Kidney (tissue), 14 donors: ENCODE measurements around the gene BSCL2. TPM values are rescaled to one million over a fixed set of nuclear protein-coding genes. Genes with fewer than 3 reads are reported as not detected.

Experiments used
- DNase-seq, 5 donors: peaks; one replicate each; pipeline ENCODE4 v3.0.0-alpha.2; 2013 to 2020
- FAIRE-seq: peaks from 2 replicates; lab custom pipeline; 2012; peaks lifted over from hg19 to GRCh38; lab: Jason Lieb, UNC
- H3K27ac ChIP-seq, 2 donors: one replicate each; pipeline ENCODE4 v1.7.0; 2013; ENCODE audit warnings: low read depth in 2 of 2, low read length in 2 of 2, inconsistent platforms in 1 of 2
- H3K27me3 ChIP-seq: one replicate; pipeline ENCODE4 v1.7.1; 2013; ENCODE audit warnings: low read length, inconsistent platforms; ENCODE audit not compliant: control insufficient read depth, insufficient read depth
- H3K36me3 ChIP-seq, 3 donors: one replicate each; pipeline versions ENCODE4 v1.7.0 to v1.7.1; 2013; ENCODE audit warnings: low read length in 3 of 3, control low read depth in 1 of 3, inconsistent platforms in 1 of 3; ENCODE audit not compliant: insufficient read depth in 3 of 3, control insufficient read depth in 2 of 3
- H3K4me1 ChIP-seq, 3 donors: one replicate each; pipeline versions ENCODE4 v1.7.0 to v1.7.1; 2013; ENCODE audit warnings: low read length in 3 of 3, inconsistent platforms in 1 of 3, low read depth in 1 of 3; ENCODE audit not compliant: control insufficient read depth in 2 of 3, insufficient read depth in 2 of 3
- H3K4me3 ChIP-seq, 3 donors: one replicate each; pipeline versions ENCODE4 v1.7.0 to v1.8.1; 2013; ENCODE audit warnings: low read length in 3 of 3, control low read depth in 1 of 3, inconsistent platforms in 1 of 3
- H3K9ac ChIP-seq, 3 donors: one replicate each; pipeline versions ENCODE4 v1.7.0 to v1.7.1; 2013; ENCODE audit warnings: low read length in 3 of 3, control low read depth in 1 of 3, inconsistent platforms in 1 of 3
- H3K9me3 ChIP-seq, 3 donors: one replicate each; pipeline versions ENCODE4 v1.7.0 to v1.7.1; 2013; ENCODE audit warnings: low read length in 3 of 3, control low read depth in 1 of 3, inconsistent platforms in 1 of 3; ENCODE audit not compliant: control insufficient read depth in 2 of 3, insufficient read depth in 1 of 3
- intact Hi-C: fragments of 100-400 bp; cut with DNase I; formaldehyde crosslinking; loops from one replicate; pipeline ENCODE4 v1.11.1; 2022
- polyA plus RNA-seq: library from polyadenylated mRNA; stranded (reverse); fragments of 350-450 nt; fragmentation: Illumina TruSeq; extraction: RNeasy Lipid Tissue Mini Kit (QIAGEN cat#74804); gene quantifications from one replicate; pipeline ENCODE4 v1.2.3, GENCODE V29; 2014; ENCODE audit warnings: low read depth, low replicate concordance; ENCODE audit not compliant: insufficient read depth
- total RNA-seq: library from RNA; stranded (reverse); fragmentation: NEBNext Ultra II Directional; extraction: Animal tissue kit (Norgen Biotek cat#: 25700); gene quantifications from one replicate; pipeline ENCODE4 v1.2.1, GENCODE V29; 2021
- TF ChIP-seq, protein P1 (sequence below): IDR thresholded peaks from 3 replicates; pipeline ENCODE4 v1.5.1; 2012; ENCODE audit warnings: mild to moderate bottlenecking, moderate library complexity, borderline replicate concordance; ENCODE audit not compliant: insufficient read depth; ENCODE audit errors: extremely low read depth
- donor health status: control.
- donor health status: control.
- donor health status: control.
- donor health status: control.
- donor health status: control.
- donor health status: DM: yes; HTN: yes; CAD: no.
- donor health status: Normal renal cell carcinoma (clear cell type).

BSCL2 gene
- total and polyA plus RNA-seq, 2 donors from 2014 or later: 93.2 to 249 TPM

DNA sequence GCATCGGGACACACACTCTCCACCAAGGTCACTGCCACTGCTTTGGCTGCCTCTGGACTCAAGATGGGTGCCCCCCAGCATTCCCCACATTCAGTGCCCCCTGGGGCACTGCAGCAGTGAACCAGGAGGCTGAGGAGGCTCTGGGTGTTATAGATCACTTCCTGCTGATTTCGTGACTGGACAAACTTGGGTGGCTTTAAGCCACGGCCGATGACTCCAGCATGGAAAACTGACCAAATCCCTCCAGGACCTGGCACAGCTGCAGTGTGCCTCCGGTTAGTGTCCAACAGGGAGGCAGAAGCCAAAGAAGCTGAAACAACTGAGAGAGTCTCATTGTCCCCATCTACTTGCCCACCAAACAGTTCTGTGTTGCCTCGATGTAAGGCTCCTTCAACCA, 59.6 kb downstream of the BSCL2 start:
- no peaks in the 10 kb centered on the region for H3K9me3 ChIP-seq
- DNase-seq (no peak), FAIRE-seq (no peak)
- H3K27me3 ChIP-seq: no peaks in the 10 kb centered on the region
- H3K9ac ChIP-seq: no peak overlapping the region
- H3K4me3 ChIP-seq: no peak overlapping the region
- TF ChIP-seq, protein P1, sequence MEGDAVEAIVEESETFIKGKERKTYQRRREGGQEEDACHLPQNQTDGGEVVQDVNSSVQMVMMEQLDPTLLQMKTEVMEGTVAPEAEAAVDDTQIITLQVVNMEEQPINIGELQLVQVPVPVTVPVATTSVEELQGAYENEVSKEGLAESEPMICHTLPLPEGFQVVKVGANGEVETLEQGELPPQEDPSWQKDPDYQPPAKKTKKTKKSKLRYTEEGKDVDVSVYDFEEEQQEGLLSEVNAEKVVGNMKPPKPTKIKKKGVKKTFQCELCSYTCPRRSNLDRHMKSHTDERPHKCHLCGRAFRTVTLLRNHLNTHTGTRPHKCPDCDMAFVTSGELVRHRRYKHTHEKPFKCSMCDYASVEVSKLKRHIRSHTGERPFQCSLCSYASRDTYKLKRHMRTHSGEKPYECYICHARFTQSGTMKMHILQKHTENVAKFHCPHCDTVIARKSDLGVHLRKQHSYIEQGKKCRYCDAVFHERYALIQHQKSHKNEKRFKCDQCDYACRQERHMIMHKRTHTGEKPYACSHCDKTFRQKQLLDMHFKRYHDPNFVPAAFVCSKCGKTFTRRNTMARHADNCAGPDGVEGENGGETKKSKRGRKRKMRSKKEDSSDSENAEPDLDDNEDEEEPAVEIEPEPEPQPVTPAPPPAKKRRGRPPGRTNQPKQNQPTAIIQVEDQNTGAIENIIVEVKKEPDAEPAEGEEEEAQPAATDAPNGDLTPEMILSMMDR: no peak
- intact Hi-C loops: no loop called here
- H3K4me1 ChIP-seq: peaks cover 0 to 20% (median 7%) of the 10 kb centered on the region in 3 donors
- no peak overlapping the region for H3K27ac ChIP-seq
- H3K36me3 ChIP-seq: peaks cover 0 to 30% (median 5%) of the 10 kb centered on the region in 3 donors

DNA sequence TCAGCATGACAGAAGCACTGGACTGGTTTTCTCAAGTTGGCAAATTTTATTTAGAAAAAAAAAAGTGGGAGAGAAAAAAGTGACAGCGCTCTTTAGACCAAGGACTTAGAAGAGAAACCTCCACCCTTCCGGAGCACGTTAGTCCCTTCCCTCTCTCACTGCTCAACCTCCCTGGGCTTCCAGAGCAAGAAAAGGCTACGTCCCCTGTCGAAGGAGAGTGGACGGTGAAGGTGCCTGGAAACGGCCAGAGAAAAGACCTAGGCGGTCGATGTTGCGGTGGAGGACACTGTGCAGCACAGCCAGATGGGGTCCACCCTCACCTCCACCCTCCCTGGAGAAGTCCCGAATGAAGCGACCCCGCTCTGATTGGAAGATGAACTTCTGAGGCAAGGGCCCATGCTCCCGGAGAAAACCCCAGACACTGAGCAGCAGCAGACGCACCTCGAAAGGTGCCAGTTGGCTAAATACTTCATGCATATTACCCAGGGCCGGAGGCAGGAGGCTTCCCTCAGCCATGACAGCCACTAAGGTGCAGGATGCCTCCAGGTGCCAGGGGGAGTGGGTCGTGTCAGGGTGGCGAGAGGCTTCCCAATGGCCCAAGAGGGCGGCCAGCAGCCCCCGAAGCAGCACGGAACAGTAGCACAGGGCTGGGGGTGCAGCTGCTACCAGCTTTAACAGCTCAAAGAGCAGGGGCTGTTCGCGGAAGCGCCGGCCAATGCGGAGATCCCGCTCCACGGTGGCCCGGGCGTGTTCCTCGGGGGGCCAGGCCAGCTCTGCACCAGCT, 60.2 kb downstream of the BSCL2 start:
- no peaks in the 10 kb centered on the region for H3K9me3 ChIP-seq
- H3K4me3 ChIP-seq: peak overlapping the region; percentile 4 to 39 (median 34)
- DNase-seq (peak in 2 of 5 donors; percentile 65 to 83), FAIRE-seq (no peak)
- intact Hi-C loops: no loop called here
- H3K27me3 ChIP-seq: no peaks in the 10 kb centered on the region
- peaks cover 0 to 31% (median 5%) of the 10 kb centered on the region in 3 donors for H3K36me3 ChIP-seq
- peaks cover 0 to 16% (median 2%) of the 10 kb centered on the region in 3 donors for H3K4me1 ChIP-seq
- TF ChIP-seq, protein P1: no peak
- H3K9ac ChIP-seq: peak overlapping the region in 2 of 3 donors; percentile 12 to 65
- peak overlapping the region in 1 of 2 donors; percentile 37 for H3K27ac ChIP-seq

DNA sequence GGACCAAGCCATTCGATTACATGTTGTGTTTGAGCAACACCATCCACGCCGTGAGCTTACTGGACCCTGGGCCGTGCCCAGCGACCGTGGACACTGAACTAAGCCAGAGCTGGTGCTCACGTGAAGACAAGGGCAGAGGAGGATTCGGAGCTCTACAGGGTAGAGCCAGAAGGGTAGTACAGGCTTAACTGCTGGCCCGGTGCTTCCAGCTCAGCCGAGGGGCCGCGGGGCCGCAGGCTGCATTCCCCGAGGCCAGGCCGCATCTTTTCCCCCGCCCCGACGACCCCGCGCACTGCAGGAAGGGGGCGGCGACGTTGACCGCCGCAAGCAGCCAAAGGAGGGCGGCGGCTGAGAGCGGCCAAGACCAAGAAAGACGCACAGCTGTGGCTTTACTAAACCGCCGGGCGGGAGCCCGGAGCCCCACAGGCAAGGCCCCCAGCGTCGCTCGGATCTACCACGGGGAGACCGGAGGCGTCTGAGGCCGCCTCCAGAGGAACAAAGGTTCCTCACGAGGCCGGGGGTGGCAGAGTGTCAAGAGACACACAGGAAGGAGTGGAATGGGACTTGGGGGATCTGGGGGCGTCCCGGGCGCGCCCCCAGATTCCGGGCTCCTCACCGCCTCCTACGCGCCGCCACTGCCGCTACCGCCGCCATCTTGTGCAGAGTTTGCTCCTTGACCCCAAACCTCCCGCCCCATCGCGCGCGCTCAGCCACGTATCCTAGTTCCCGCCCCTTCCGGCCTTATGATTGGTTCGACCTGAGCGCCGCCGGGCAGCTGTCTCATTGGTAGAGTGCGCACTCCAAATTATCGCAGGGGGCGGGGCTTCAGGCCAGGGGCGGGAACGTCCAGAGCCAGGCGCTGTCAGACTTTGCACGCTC, 61.0 kb downstream of the BSCL2 start, which contains the start of gene GANAB:
GANAB (minus strand) TSS at position 668 of the 879 bp plus-strand sequence; CDS start at position 654, 14 bp downstream.
- peak within 1 kb of the TSS; percentile 86 to 95 (median 93) for H3K4me3 ChIP-seq
- H3K36me3 ChIP-seq: peaks cover 0 to 31% (median 5%) of the 10 kb centered on the region in 3 donors
- FAIRE-seq (peak; percentile 66), DNase-seq (peak; percentile 99 to 100 (median 99))
- H3K27ac ChIP-seq: peak within 1 kb of the TSS; percentile 82 to 91
- no peaks in the 10 kb centered on the region for H3K9me3 ChIP-seq
- no peaks in the 10 kb centered on the region for H3K27me3 ChIP-seq
- TF ChIP-seq, protein P1: peak; percentile 1
- peak within 1 kb of the TSS; percentile 89 to 94 (median 91) for H3K9ac ChIP-seq
- intact Hi-C loops: no loop called here
- H3K4me1 ChIP-seq: peaks cover 0 to 13% (median 2%) of the 10 kb centered on the region in 3 donors
